OCI-LY7 (cell line): ENCODE data around the gene PLEKHA6. TPM values are rescaled to one million over a fixed set of nuclear protein-coding genes. Genes with fewer than 3 reads are reported as not detected.

ENCODE experiments used
- BruUV-seq: library from RNA; stranded (reverse); fragments of 400-500 nt; replicated peaks from 2 replicates; lab custom pipeline; 2021; lab: Mats Ljungman, UMichigan
- CTCF ChIA-PET: fragments of 300-600 bp; sonication (Branson Sonifier 250); formaldehyde crosslinking; loops from one replicate; lab custom pipeline; 2022; ENCODE audit warnings: antibody characterized with exemption; ENCODE audit not compliant: unreplicated experiment; lab: Charles Lee
- POLR2A ChIA-PET: fragments of 300-600 bp; sonication (Branson Sonifier 250); formaldehyde crosslinking; loops from one replicate; lab custom pipeline; 2022; ENCODE audit warnings: antibody characterized with exemption; lab: Charles Lee
- DNase-seq: peaks from one replicate; pipeline ENCODE4 v3.0.0-alpha.2; 2015; ENCODE audit warnings: low spot score
- H2AFZ ChIP-seq: fragments of 200-600 bp; sonication (generic), shearing (Covaris generic); 2 replicates; pipeline ENCODE4 v1.6.1; 2014; ENCODE audit warnings: mild to moderate bottlenecking, antibody characterized with exemption, low read length, moderate library complexity
- H3K27ac ChIP-seq: fragments of 200-600 bp; sonication (generic); 2 replicates; pipeline ENCODE4 v1.5.1; 2014; ENCODE audit warnings: mixed run types, low read depth, mild to moderate bottlenecking, moderate library complexity, low read length, inconsistent platforms; ENCODE audit not compliant: poor library complexity, severe bottlenecking
- H3K36me3 ChIP-seq: fragments of 200-600 bp; sonication (generic); 2 replicates; pipeline ENCODE4 v1.6.1; 2014; ENCODE audit warnings: mild to moderate bottlenecking, antibody characterized with exemption, low read length, moderate library complexity, mixed read lengths; ENCODE audit not compliant: insufficient read depth
- H3K4me1 ChIP-seq: fragments of 200-600 bp; sonication (generic); 2 replicates; pipeline ENCODE4 v1.5.1; 2014; ENCODE audit warnings: mild to moderate bottlenecking, low read length; ENCODE audit not compliant: insufficient read depth, poor library complexity, severe bottlenecking
- H3K4me2 ChIP-seq: fragments of 200-600 bp; sonication (generic); 2 replicates; pipeline ENCODE4 v1.6.1; 2014; ENCODE audit warnings: mild to moderate bottlenecking, low read length
- H3K4me3 ChIP-seq: fragments of 200-600 bp; sonication (generic); 2 replicates; pipeline ENCODE4 v1.5.1; 2014; ENCODE audit warnings: mild to moderate bottlenecking, low read depth, low read length; ENCODE audit not compliant: poor library complexity, severe bottlenecking
- H3K79me2 ChIP-seq: fragments of 200-600 bp; sonication (generic); 2 replicates; pipeline ENCODE4 v1.6.1; 2016; ENCODE audit warnings: low read depth, mild to moderate bottlenecking, low read length, moderate library complexity, mixed read lengths; ENCODE audit not compliant: insufficient read depth
- H3K9me2 ChIP-seq: fragments of 200-600 bp; sonication (generic); 2 replicates; pipeline ENCODE4 v1.6.1; 2016; ENCODE audit warnings: mild to moderate bottlenecking, low read length, mixed read lengths; ENCODE audit not compliant: insufficient read depth
- H3K9me3 ChIP-seq: fragments of 200-600 bp; sonication (generic); 2 replicates; pipeline ENCODE4 v1.6.1; 2014; ENCODE audit warnings: mild to moderate bottlenecking, mixed run types, low read length, mixed read lengths
- H4K20me1 ChIP-seq: fragments of 200-600 bp; sonication (generic); 2 replicates; pipeline ENCODE4 v1.6.1; 2014; ENCODE audit warnings: mild to moderate bottlenecking, antibody characterized with exemption, low read length, moderate library complexity, mixed read lengths; ENCODE audit not compliant: insufficient read depth
- EZH2phosphoT487 ChIP-seq: fragments of 200-600 bp; sonication (generic); IDR thresholded peaks from 2 replicates; pipeline ENCODE4 v1.6.1; 2018; ENCODE audit warnings: low read depth, borderline replicate concordance, mild to moderate bottlenecking, mixed run types, antibody characterized with exemption, low read length, moderate library complexity, mixed read lengths
- intact Hi-C: fragments of 100-400 bp; cut with micrococcal nuclease; formaldehyde crosslinking; loops from one replicate; pipeline ENCODE4 v1.10.0; 2022; ENCODE audit not compliant: unreplicated experiment
- total RNA-seq, 2 experiments: library from RNA; depleted of rRNA in 1 of 2; stranded (reverse); fragments of >200 nt in 1 of 2; shearing (Covaris generic) in 1 of 2; gene quantifications; 2 replicates each; pipeline ENCODE4 v1.2.3, GENCODE V29; 2014 to 2022
- TF ChIP-seq, protein P1 (sequence below): fragments of 200-600 bp; sonication (generic); conservative IDR thresholded peaks from 2 replicates; pipeline ENCODE4 v1.5.1; 2014; ENCODE audit warnings: mild to moderate bottlenecking, antibody characterized with exemption, low read length, moderate library complexity, mixed read lengths

Gene PLEKHA6
- total RNA-seq, 2 experiments from 2014 or later = not detected

DNA sequence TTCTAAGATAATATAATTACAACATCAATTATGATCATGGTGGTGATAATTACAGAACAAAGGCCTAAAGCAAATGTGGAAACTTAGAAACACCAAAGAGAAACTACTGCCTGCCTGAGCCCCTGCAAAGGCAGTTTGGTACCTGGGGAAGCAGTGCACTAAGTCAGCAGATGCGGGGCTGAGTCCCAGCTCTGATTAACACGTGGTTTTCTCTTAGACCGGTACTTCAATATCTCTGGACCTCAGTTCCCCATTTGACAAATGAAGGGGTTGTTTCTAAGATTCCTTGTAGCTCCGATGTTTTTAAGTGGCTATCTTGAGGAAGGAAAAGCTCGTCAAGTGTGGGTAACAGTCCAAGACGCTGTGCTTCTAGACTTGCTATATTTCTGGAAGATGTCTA lies 16.7 kb upstream of the PLEKHA6 start:
- Histone ChIP-seq H3K36me3 (no peaks in the 10 kb centered on the region), H2AFZ (no peak overlapping the region), H4K20me1 (no peaks in the 10 kb centered on the region), H3K4me2 (no peak overlapping the region), H3K4me3 (no peak overlapping the region), H3K4me1 (peaks cover 8% of the 10 kb centered on the region), H3K27ac (no peak overlapping the region), H3K9me3 (no peaks in the 10 kb centered on the region), H3K9me2 (no peaks in the 10 kb centered on the region), H3K79me2 (no peaks in the 10 kb centered on the region)
- intact Hi-C loops = no loop called here
- DNase-seq = no peak
- no TSS peak for BruUV-seq
- ChIA-PET CTCF (no interaction called here), POLR2A (no interaction called here)
- TF ChIP-seq, protein P1, sequence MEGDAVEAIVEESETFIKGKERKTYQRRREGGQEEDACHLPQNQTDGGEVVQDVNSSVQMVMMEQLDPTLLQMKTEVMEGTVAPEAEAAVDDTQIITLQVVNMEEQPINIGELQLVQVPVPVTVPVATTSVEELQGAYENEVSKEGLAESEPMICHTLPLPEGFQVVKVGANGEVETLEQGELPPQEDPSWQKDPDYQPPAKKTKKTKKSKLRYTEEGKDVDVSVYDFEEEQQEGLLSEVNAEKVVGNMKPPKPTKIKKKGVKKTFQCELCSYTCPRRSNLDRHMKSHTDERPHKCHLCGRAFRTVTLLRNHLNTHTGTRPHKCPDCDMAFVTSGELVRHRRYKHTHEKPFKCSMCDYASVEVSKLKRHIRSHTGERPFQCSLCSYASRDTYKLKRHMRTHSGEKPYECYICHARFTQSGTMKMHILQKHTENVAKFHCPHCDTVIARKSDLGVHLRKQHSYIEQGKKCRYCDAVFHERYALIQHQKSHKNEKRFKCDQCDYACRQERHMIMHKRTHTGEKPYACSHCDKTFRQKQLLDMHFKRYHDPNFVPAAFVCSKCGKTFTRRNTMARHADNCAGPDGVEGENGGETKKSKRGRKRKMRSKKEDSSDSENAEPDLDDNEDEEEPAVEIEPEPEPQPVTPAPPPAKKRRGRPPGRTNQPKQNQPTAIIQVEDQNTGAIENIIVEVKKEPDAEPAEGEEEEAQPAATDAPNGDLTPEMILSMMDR = no peak
- no peak for TF ChIP-seq EZH2phosphoT487

DNA sequence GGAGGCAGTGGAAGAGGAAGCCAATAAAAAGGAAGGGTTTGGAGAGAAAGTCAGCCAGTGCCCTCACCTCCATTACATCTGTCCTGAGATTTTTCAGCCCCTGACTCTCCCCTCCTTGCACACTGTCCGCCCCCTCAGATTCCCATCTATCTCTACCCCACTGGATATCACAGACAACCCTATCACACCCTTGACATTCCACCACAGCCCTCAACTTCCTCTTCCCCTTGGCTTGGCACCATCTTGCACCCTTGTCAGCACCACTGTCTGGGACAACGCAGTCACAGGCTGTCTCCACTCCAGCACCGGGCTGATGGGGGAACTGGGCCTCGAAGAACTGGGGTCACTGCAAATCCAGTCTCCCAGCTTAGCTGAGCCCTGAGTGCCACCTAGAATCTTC lies 14.2 kb upstream of the PLEKHA6 start:
- no peaks in the 10 kb centered on the region for H3K9me3 ChIP-seq
- no peak overlapping the region for H3K27ac ChIP-seq
- no peaks in the 10 kb centered on the region for H3K36me3 ChIP-seq
- no peaks in the 10 kb centered on the region for H4K20me1 ChIP-seq
- intact Hi-C loops = no loop called here
- H2AFZ ChIP-seq = no peak overlapping the region
- TF ChIP-seq, protein P1 = no peak
- no peak for TF ChIP-seq EZH2phosphoT487
- no peak overlapping the region for H3K4me3 ChIP-seq
- BruUV-seq = no TSS peak
- H3K79me2 ChIP-seq = no peaks in the 10 kb centered on the region
- H3K4me2 ChIP-seq = no peak overlapping the region
- H3K4me1 ChIP-seq = peaks cover 8% of the 10 kb centered on the region
- DNase-seq = no peak
- H3K9me2 ChIP-seq = no peaks in the 10 kb centered on the region
- ChIA-PET CTCF (no interaction called here), POLR2A (no interaction called here)

DNA sequence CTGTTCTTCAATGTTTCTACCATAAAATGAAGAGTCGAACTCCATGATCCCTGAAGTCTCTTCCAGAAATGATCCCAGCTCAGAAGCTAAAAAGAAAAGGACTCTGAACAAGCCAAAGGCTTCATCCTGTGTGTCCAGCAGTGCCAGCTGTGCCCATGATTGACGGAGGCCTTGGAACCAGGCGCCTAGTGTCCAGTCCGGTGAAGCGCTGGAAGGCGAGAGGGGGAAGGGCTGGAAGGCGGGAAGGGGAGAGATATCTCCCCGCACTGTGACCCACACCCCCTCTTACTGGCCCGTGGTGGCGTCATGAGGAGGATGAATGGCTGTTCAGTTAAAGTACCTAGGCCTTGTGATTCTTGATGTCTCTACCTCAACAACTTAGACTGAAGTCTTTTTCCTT lies 10.4 kb upstream of the PLEKHA6 start:
- CTCF ChIA-PET = no interaction called here
- H3K79me2 ChIP-seq = no peaks in the 10 kb centered on the region
- H3K4me2 ChIP-seq = no peak overlapping the region
- no peak overlapping the region for H2AFZ ChIP-seq
- no peaks in the 10 kb centered on the region for H3K4me1 ChIP-seq
- no peak for DNase-seq
- TF ChIP-seq EZH2phosphoT487 = no peak
- TF ChIP-seq, protein P1 = no peak
- no peak overlapping the region for H3K4me3 ChIP-seq
- no peaks in the 10 kb centered on the region for H3K9me3 ChIP-seq
- intact Hi-C loops = no loop called here
- H3K9me2 ChIP-seq = no peaks in the 10 kb centered on the region
- no TSS peak for BruUV-seq
- POLR2A ChIA-PET = no interaction called here
- no peaks in the 10 kb centered on the region for H4K20me1 ChIP-seq
- H3K27ac ChIP-seq = no peak overlapping the region
- H3K36me3 ChIP-seq = no peaks in the 10 kb centered on the region
